NT2/D1 (cell line): ENCODE results near the gene AMBP.

Experiments
- SUZ12 ChIP-seq: IDR thresholded peaks from 2 replicates; pipeline ENCODE4 v1.6.1; 2011; ENCODE audit not compliant: insufficient read length, insufficient read depth; ENCODE audit errors: extremely low read depth
- YY1 ChIP-seq: IDR thresholded peaks from 2 replicates; pipeline ENCODE4 v1.6.1; 2011; ENCODE audit not compliant: insufficient read length, insufficient read depth
- ZNF274 ChIP-seq: IDR thresholded peaks from 2 replicates; pipeline ENCODE4 v1.6.1; 2011; ENCODE audit warnings: mild to moderate bottlenecking, low read depth, low read length

GRCh38 chr9:114048533-114049415, 29.3 kb downstream of the AMBP start:
- TF ChIP-seq YY1 (no peak), ZNF274 (no peak), SUZ12 (no peak)
